Peyer's patch (tissue), 4 donors: ENCODE data around the gene PIGQ.

ENCODE experiments used
- CTCF ChIP-seq, 6 experiments: fragments of 450-650 bp in 4 of 6; fragments of 200-600 bp in 2 of 6; sonication (generic) in 1 of 6; IDR thresholded peaks; one replicate each; pipeline ENCODE4 v1.5.1; 2017 to 2019; ENCODE audit warnings: antibody characterized with exemption in 6 of 6, mild to moderate bottlenecking in 3 of 6, moderate library complexity in 1 of 6
- POLR2A ChIP-seq, 2 donors: fragments of 450-650 bp; IDR thresholded peaks; one replicate each; pipeline ENCODE4 v1.5.1; 2017; ENCODE audit warnings: antibody characterized with exemption in 2 of 2, mild to moderate bottlenecking in 2 of 2, moderate library complexity in 2 of 2

GRCh38 chr16:529012-529575 is 40.7 kb upstream of the PIGQ start:
- no peak for TF ChIP-seq CTCF (IDR thresholded peaks at IDR 0.05)
- peak in 1 of 2 donors; percentile 4 for TF ChIP-seq POLR2A (IDR thresholded peaks at IDR 0.05)
